HL-60/S4 treated with retinoic acid at 250 ng/mL for 4 days and 3 days (cell line): Measurements from ENCODE around the gene NTMT1.

ENCODE experiments used
- in situ Hi-C: fragments of 300-500 bp; cut with MboI; formaldehyde crosslinking; loops from 2 replicates; pipeline ENCODE4 v1.7.0; 2022; ENCODE audit warnings: low sequenced_read_pairs

NTMT1 gene

DNA sequence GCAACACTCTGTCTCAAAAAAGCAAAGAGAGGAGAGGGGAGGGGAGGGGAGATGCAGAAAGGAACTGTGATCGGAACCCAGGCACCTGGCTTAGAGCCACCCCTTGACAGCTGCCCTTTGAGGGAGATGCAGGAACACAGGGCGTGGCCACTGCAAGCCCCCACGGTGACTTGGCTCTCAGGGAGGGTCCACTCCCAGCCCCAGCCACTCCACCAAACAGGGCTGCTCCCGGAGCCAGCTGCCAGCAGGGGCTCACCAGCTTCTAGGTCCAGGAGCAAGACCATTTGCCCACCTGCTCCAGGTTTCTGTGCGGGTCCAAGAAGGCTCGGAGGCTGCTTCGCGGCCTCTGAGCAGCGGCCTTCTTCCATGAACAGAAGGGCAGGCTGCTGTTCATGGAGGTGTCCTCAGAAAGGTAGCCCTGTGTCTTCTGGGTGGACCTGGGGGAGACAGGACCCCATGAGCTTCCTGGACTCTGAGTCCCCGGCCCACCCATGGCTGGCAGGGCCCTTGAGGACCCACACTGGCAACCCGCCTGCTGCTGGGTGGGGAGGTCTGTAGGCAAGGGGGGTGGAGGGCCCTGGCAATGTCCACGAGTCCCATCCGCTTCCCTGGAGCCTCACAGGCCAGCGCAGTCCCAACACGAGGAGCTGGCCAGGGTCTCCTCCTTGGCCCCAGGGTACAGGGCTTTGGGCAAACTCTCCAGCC, 13.0 kb upstream of the NTMT1 start:
- in situ Hi-C loops = loop anchor here (10.0 to 25.0 kb wide), 2 partner anchors 478 to 776 kb away; partner anchors contain the start of gene SPOUT1

DNA sequence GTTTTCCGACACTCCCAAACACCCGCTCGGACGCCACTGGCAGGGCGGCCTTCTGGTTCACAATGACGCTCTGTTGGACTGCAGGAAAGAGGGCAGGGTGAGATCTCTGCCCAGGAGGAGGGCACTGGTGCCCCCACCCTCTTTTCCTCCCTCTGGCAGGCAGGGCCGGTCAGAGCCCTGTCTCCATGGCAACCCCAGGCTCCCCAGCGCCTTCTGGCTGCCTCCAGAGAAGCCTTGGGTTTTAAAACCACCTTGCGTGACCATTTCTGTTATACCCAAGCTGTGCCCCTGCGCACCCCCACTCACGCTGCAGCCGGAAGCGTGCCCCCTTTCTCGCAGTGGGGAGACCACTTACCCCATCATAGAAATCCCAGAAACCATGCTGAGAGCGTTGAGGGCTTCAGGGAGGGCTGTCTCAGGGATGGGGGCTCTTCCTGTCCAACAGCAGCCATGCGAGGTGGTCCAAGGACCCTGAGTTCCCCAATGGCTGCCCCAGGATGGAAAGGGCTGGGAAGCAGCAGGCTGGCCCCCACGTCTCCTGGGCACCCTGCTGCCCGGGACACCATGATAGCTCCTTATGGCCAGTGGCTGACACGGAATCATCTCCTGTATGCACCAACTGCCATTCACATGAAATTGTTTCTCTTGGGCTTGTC, 12.3 kb upstream of the NTMT1 start:
- in situ Hi-C loops = loop anchor here (10.0 to 25.0 kb wide), 2 partner anchors 479 to 776 kb away; partner anchors contain the start of gene SPOUT1

DNA sequence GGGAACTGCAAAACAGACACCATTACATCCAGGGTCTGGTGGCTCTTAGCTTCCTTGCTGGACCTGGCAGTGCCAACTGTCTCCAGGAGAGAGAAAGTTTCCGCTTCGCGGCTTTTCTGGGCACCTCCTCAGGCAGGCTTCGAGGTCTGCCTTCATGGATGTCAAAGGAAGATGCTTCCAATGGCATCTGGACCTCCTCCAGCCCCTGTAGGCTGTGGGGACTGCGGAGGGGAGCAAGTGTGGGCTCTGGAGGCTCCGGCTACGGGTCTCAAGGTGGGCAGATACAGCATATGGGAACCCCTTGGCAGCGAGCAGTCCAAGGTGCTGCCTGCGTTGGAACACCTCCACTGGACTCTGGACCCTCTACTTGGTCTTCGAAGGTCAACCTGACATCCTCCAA, 11.0 kb upstream of the NTMT1 start:
- in situ Hi-C loops = loop anchor here (10.0 to 25.0 kb wide), 2 partner anchors 480 to 778 kb away; partner anchors contain the start of gene SPOUT1

DNA sequence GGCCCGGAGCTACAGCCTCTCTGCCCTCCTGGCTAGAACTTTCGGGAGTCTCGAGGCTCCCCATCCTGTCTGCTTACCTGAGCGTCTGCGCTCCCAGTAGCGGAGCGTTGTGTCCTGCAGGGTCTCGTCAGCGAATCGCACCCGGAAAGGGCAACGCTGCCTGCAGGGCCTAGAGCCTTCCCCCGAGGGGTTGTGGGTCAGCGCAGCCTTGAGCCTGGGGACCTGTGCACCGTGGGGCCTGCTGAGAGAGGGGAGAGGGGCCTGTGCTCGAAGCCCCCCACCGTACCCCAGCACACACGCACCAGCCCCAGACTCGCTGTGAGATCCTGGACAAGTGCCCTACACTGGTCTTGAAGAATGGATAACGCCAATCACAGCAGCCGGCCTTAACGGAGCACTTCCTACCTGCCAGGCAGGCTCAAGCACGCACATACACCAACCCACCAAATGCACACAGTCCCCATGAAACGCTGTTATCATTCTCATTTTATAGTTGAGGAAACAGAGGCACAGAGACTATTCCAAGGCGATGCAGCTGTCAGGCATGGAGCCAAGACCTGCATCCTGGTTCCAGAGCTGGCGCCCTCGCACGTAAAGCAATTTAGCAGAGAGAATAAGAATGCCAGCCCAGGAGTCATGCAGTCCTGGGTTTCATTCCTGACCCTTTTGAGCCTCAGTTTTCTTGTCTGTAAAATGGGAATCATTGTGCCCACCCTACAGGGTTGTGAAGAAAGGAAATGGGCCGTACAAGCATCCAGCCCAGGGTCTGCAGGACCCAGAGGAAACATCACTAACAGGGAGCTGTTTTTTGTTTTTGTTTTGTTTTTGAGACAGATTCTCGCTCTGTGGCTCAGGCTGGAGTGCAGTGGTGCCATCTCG, 10.3 kb upstream of the NTMT1 start:
- in situ Hi-C loops = loop anchor here (10.0 to 25.0 kb wide), 2 partner anchors 481 to 778 kb away; partner anchors contain the start of gene SPOUT1

DNA sequence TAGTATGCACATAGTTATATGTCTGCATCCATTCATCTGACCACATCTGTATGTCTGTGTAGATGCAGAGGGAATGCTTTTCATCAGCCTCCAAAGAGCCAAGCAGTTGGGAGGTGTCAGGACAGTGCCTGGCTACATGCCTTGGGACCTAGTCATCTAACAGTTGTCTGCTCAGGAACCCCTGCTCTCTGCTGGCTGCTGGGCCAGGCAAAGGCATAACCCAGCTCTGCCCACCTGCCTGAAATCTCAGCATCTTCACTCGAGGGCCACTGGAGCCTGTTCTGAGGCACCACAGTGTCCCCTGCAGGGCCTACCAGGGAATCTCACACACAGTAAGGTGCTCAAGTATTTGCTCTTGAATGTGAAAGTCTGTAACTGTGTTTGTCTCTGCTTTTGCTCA, 8.8 kb upstream of the NTMT1 start:
- in situ Hi-C loops = loop anchor here (10.0 to 25.0 kb wide), 2 partner anchors 482 to 780 kb away; partner anchors contain the start of gene SPOUT1

DNA sequence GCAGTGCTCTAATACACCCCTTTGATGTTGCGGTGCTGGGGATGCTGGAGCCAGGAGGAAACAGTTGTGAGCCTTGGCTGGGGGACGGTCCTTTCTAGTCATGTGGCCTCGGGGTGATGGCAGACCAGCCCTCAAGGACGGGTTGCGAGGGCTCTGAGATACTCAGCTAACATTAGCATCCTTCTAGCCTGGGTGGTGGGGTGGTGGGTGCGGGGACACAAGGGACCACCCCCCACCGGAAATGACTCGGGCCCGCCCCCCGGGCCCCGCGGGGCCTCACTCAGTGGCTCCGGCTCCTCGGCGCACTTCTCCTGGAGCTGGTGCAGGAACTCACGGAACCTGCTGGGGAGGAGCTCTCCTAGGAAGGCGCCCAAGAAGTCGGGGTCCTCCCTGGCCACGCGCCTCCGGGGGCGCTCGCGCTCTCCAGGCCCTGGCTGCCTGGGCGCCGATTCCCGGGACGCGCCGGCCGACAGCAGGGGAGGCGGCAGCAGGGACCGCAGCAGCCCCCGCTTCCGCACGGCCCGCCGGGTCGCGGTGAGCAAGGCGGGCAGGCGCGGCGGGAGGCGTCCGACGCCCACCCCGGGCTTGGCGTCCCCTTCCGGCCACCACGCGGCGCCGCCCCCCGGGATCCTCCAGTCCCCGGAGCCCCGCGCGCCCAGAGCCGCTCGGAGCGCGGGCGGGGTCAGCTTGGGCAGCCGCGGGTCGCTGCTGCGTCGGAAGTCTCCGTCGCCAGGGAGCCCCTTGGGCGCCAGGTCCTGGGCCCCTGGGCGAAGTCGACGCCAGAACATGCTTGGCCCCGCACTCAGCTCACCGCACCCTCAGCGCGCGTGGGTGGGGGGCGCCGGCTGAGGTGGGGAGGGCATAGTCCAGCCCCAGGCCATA, 5.9 kb upstream of the NTMT1 start:
- in situ Hi-C loops = loop anchor here (10.0 to 25.0 kb wide), 2 partner anchors 485 to 783 kb away; partner anchors contain the start of gene SPOUT1

DNA sequence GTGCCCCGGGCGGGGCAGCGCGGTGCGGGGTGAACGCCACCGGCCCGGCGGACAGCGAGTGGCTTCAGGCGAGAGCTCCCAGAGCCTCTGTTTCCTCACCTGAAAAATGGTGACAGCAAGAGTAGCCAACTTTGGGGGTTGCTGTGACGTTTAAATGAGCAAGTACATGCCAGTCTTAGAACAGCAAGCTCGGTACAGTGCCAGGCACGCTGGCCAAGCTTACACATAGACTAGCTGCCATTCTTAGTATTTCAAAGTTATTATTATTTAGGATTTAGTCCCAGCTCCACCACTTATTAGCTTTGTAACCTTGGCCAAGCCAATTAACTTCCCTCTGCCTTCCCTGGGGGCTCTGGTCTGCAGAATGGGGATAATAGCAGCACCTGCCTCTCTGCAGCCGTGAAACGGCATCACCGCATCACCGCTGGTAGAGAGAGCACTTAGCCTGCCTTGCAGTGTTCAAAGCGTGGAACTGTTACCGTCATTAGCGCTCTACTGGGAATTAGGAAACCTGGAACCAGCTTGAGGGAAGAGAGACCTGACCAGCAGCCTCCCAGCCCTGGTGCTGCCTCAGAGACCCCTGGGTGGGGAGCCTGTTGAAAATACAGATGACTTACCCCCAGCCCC, 5.2 kb upstream of the NTMT1 start, which contains the start of gene C9orf50:
C9orf50 (minus strand) TSS at position 433 of the 627 bp plus-strand sequence. CDS start 527 bp downstream, outside the sequence.
- in situ Hi-C loops = loop anchor here (25.0 kb wide), 1 partner anchor 783 kb away; the partner anchor contains the start of gene SPOUT1

DNA sequence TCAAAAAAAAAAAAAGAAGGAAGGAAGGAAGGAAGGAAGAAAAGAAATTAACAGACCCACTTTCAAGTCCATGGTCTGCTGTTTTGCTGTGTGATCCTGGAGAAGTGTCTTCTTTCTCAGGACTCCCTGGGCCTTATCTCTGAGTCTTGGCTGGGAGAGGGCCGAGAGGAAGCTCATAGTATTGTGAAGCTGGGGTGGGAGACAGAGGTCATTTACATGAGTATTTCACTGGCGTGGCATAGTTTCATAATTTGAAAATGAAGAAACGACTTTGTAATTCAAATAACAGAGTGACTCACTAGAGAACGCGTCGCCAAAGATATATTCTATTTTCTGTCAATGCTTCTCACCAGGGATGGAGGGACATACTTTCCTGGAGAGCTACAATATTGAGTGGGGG, 2.6 kb upstream of the NTMT1 start:
- in situ Hi-C loops = loop anchor here (25.0 kb wide), 1 partner anchor 786 kb away; the partner anchor contains the start of gene SPOUT1

DNA sequence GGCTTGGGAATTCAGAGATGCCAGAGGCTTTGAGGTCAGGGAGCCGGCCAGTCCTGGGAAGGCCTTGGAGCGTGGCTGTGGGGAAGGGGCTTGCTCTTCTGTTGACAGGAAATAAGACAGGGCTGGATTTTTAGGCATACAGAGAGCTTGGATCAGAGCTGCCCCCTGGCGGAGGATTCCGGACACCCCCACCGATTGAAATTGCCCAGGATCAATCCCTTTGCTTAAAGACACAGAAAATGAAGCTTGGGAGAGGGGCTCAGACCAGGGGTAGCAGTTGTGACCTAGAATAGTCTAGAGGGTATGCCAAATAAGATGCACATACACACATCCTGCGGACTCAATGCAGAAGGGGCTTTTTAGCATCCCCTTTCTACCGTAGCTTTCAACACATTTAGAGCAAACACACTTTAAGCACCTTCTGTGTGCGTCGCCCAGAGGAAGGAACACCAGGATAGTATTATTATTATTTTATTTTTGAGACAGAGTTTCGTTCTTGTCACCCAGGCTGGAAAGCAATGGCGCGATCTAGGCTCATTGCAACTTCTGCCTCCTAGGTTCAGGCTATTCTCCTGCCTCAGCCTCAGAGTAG, 1.7 kb upstream of the NTMT1 start:
- in situ Hi-C loops = loop anchor here (25.0 kb wide), 1 partner anchor 787 kb away; the partner anchor contains the start of gene SPOUT1

DNA sequence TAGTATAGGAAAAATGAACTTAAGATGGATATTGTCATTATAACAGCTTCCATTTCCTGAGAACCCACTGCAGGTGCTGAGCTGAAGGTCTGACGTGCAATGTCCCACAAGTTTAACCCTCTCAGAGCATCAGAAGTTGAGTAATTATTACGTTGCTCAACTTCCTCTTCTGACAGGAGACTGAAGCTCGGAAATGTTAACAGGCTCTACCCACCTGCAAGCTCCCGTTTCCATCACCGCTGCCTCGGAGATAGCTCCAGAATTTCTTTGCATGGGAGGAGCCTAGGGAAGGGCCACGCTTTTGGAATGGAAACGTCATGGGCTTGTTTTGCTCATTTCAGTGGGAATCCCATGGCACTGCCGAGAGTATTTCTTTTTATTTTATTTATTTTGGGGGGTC, 1.0 kb upstream of the NTMT1 start:
- in situ Hi-C loops = loop anchor here (25.0 kb wide), 1 partner anchor 788 kb away; the partner anchor contains the start of gene SPOUT1

DNA sequence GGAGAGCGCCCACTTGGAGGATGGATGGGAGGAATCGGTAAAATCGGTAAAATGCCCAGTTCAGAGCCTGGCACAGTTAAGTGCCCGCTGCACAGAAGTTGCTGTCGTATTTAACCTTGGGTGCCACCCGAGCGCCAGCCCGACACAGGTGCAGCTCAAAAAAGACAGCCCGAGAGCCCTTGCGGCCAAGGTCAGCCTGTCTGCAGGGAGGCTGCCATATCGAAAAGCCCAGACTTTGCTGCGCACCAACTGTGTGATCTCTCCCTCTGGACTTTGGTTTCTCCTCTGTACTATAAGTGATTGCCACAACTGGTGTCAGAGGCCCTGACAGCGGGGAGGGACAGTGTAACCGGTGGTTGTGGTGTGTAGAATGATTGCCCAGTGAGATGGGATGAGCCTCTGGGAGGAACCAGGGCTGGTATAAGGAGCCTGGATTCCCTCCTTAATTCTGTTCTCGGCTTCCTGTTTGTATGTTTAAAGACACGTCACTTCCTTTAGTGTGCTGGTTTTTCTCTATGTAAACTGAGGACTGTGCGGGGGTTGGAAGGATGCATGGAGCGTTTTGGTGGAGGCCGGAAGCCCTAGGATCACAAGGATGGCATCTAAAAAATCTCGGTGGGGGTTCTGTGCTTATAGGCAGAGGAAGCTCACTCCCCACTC, 792 bp downstream of the NTMT1 start:
- in situ Hi-C loops = no loop called here

DNA sequence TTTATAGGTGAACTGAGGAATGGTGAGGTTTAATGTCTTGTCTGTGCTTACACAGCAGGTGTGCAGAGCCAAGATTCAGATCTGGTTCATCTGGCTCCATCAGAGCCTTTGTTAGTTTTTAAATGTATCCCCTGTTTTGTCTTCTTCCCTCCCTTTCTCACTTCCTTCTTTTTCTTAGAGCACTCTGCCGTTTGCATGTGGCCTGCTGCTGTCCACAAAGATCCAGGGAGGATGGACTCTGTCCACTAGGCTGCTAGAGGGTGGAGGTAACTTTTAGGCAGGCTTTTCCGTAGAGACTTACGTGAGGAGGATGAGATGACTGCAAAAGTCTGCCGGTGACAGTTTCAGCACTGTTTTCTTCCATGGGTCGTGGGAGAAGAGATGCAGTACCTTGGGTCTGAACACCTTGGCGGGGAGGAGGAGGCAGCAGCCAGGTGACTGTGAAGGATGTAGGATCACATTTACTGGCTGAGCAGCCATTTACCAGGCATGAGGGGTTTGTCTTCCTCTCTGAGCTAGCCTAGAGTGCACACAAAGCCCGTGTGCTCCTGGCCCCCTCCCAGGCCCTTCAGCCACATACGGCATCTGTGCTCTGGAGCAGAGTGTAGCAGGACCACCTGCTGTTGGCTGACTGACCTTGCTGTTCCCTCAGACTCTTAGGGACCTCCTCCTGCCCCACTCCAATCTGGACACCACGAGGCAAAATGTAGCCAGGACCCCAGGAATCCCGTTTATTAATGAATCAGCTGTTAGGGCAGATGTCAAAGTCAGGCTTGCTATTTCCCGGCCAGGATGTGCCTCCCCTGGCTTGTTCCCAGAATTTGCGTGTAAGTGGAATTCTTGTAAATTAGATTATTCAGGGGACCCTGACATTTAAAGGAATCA, 1.8 kb downstream of the NTMT1 start:
- in situ Hi-C loops = no loop called here

DNA sequence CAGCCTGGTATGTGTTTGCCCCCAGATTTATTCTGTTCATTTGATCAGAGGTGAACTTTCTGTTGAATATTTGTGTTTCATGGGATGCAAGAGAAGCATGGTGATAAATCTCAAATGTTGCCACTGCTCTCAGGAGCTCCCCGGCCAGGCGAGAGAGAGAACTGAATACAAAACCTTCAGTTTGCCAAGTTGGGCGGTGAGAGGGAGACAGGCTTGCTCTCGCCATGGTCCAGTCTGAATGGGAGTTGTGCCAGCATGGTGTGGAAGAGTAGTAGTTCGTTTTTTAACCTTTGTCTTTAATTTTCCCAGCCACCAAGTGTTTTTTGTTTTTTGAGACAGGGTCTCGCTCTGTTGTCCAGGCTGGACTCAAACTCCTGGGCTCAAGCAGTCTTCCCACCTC, 2.7 kb downstream of the NTMT1 start:
- in situ Hi-C loops = no loop called here

DNA sequence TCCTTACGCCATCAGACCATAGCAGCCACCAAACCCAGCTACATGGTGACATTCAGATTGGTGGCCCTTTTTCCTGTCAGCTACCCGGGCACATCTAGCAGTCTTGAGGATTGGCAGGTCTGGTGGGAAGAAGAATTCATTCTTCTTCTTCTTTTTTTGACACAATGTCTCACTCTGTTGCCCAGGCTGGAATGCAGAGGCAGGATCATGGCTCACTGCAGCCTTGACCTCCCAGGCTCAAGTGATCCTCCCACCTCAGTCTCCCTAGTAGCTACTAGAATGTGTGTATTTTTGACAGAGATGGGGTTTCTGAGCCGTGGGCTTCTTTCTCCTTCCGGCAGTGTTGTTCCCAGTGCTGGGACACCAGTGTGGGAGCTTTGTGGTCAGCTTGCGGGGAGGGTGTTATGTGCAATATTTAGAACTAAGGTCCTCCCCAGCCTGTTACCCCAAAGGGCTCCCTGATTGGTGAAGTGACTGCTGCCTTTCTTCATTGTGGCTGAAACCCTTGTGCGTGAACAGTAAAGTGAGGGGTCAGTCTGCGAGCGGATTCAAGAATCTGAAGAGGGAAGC, 3.4 kb downstream of the NTMT1 start:
- in situ Hi-C loops = no loop called here

DNA sequence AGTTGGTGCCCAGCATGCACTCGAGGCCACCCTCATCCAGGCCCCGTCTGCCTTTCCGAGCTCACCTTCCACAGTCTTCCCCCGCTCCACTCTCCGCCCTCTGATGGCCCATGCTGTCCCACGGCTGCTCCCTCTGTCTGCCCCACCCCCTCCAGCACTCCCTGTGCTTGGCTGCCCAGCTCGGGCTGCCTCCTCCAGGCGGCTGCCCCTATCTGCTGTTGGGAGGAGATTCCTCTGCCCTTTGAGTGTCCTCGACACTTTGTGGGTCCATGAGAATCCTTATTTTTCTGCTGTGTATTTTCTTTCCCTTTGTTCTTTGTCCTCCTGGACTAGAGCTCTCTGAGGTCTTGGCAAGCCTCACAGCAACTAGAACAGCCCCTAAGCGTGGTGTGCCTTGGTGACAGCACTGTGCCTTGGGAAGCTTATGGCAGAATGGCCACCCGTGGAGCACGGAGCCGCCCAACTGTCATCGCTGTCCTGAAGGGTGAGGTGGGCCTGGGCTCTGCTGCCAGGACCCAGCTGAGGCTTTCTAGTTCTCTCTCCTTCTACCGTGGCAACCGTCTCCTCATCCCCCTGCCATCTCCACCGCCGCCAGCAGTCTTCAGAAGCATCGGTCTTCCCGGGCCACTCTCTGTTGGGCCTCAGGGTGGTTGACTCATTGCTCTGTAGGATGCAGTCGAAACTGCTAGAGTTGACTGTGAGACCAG, 5.2 kb downstream of the NTMT1 start:
- in situ Hi-C loops = no loop called here

DNA sequence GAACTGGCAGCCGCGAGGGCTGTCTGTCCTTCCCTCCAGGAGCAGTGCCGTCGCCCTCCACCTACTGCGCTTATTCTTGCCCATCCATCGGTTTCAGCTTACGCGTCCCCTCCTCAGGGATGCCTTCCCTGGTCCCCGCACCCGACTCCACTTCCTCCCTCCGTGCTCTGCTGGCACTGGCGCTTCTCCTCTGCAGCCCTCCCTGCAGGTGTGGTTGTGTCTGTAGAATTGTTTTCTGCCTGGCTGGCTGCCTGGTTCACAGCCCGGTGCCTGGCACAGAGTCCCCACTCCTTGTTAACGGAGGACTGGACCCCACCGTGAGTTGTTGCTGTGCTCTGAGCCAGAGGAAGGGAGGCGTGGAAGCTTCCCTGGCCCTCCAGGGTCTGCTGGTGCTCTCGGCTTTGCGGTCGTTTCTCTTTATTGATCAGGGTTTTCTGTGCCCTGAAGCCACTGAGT, 5.7 kb downstream of the NTMT1 start:
- in situ Hi-C loops = no loop called here
